ENCODE data around the gene CD274. TPM values are rescaled to one million over a fixed set of nuclear protein-coding genes. Genes with fewer than 3 reads are reported as not detected.

Gene CD274
- polyA plus RNA-seq, 2 donors = 0.62 to 0.98 TPM

DNA sequence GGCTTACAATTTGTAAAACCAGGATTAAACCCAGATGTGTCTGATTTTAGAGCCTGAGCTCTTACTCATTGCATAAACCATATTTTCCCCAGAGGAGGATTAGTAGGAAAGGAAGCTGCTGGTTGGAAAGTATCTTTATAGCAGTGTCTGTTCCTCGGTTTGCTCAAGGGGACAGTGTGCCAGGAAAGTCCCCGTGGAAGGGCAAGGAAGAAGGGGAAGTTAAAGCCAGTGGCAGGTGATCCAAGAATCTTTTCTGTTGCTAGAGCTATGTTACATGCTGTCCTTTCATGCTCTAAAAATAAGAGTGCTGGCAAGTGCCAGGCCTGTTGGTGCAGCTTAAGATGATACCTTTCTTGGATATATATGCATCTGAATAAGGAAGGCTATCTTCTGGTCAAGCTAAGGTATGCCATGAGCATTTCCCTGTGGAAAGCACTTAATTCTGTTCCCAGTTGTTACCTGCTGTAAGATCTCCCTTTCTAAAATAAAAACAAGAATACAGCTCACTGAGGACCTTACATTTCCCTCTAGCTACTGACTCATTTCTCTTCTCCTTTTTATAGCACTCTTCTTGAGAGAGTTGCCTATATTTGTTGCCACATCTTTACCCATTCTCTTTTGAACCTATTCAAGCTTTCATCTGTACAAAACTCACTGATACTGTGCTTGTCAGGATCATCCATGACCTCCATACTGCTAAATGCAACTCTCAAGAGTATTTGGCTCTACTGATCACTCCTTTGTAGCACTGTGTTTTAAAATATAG is 68.0 kb downstream of the CD274 start:
- no peaks in the 10 kb centered on the region for H3K9me3 ChIP-seq (ENCODE audit: control insufficient read depth in 2 of 2, insufficient read depth in 1 of 2, low read depth in 1 of 2, low read length in 1 of 2)
- H3K27me3 ChIP-seq (ENCODE audit: control insufficient read depth in 1 of 2, insufficient read depth in 2 of 2, low read length in 2 of 2) = no peaks in the 10 kb centered on the region
- H3K36me3 ChIP-seq (ENCODE audit: control insufficient read depth in 2 of 2, insufficient read depth in 2 of 2, low read length in 1 of 2) = no peaks in the 10 kb centered on the region
- H3K27ac ChIP-seq (ENCODE audit: low read depth in 2 of 2, low read length in 1 of 2) = no peak overlapping the region
- WGBS, 2 donors = 24 to 35% methylated on average over 2 of the region's 2 CpGs
- H3K4me1 ChIP-seq (ENCODE audit: control insufficient read depth in 2 of 2, insufficient read depth in 2 of 2, low read length in 1 of 2) = no peaks in the 10 kb centered on the region
- H3K4me3 ChIP-seq (ENCODE audit: low read depth in 1 of 2, low read length in 2 of 2) = no peak overlapping the region

DNA sequence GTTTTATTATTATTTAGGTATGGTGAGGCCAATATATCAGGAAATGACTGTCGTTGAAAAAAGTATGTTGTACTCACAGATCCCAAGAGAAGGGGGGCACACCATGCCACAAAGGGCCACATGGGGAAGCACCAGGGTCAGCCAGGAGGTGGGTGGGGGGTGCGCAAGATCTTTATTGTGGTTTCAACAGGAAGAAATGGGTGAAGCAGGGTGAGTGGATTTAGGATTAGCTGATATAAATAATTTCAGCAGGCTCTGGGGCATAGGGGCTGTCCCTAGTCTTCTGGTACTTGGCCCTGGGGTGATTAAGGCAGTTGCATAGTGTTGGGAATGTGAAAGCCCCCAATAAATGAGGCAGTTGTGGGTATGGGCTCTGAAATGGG is 68.6 kb downstream of the CD274 start:
- 58 to 71% methylated on average over 2 of the region's 2 CpGs for WGBS, 2 donors
- H3K4me3 ChIP-seq (ENCODE audit: low read depth in 1 of 2, low read length in 2 of 2) = no peak overlapping the region
- H3K36me3 ChIP-seq (ENCODE audit: control insufficient read depth in 2 of 2, insufficient read depth in 2 of 2, low read length in 1 of 2) = no peaks in the 10 kb centered on the region
- no peaks in the 10 kb centered on the region for H3K9me3 ChIP-seq (ENCODE audit: control insufficient read depth in 2 of 2, insufficient read depth in 1 of 2, low read depth in 1 of 2, low read length in 1 of 2)
- H3K27ac ChIP-seq (ENCODE audit: low read depth in 2 of 2, low read length in 1 of 2) = no peak overlapping the region
- H3K27me3 ChIP-seq (ENCODE audit: control insufficient read depth in 1 of 2, insufficient read depth in 2 of 2, low read length in 2 of 2) = no peaks in the 10 kb centered on the region
- H3K4me1 ChIP-seq (ENCODE audit: control insufficient read depth in 2 of 2, insufficient read depth in 2 of 2, low read length in 1 of 2) = no peaks in the 10 kb centered on the region

Other genes with a start within 250 kb of the CD274 start
- not detected for gene INSL4, start 219.1 kb upstream of the CD274 start, polyA plus RNA-seq
- under 1 TPM; 0.08 to 0.35 TPM for gene RLN2, start 145.8 kb upstream of the CD274 start, polyA plus RNA-seq
- under 1 TPM; 0.21 to 0.33 TPM for gene RLN1, start 110.7 kb upstream of the CD274 start, polyA plus RNA-seq
- gene PLGRKT, start 12.6 kb upstream of the CD274 start, polyA plus RNA-seq = 10 to 100 TPM in 1 of 2 donors, 1 to 10 TPM in 1; 6.7 to 19.7 TPM
- gene PDCD1LG2, start 60.0 kb downstream of the CD274 start, polyA plus RNA-seq = under 1 TPM; 0.18 to 0.19 TPM
- 1 to 10 TPM; 4.3 to 5.8 TPM for gene RIC1, start 178.6 kb downstream of the CD274 start, polyA plus RNA-seq